H9 (cell line): Measurements from ENCODE around the gene RB1. TPM values are rescaled to one million over a fixed set of nuclear protein-coding genes. Genes with fewer than 3 reads are reported as not detected.

ENCODE experiments used
- DNase-seq: peaks from one replicate; pipeline ENCODE4 v3.0.0-alpha.2; 2017
- H2AFZ ChIP-seq: one replicate; pipeline ENCODE4 v1.6.1; 2013; ENCODE audit warnings: mild to moderate bottlenecking, low read length, control low read depth, moderate library complexity
- H2AK5ac ChIP-seq: 2 replicates; pipeline ENCODE4 v1.6.1; 2013; ENCODE audit warnings: low read length, control low read depth, mixed read lengths; ENCODE audit not compliant: insufficient read length
- H2BK120ac ChIP-seq: one replicate; pipeline ENCODE4 v1.6.1; 2013; ENCODE audit warnings: low read depth, mild to moderate bottlenecking, low read length, control low read depth, inconsistent platforms; ENCODE audit not compliant: poor library complexity, severe bottlenecking
- H2BK12ac ChIP-seq: 2 replicates; pipeline ENCODE4 v1.6.1; 2013; ENCODE audit warnings: low read length, control low read depth, mixed read lengths, low read depth; ENCODE audit not compliant: insufficient read length
- H2BK15ac ChIP-seq: 2 replicates; pipeline ENCODE4 v1.6.1; 2013; ENCODE audit warnings: low read depth, low read length, control low read depth
- H2BK20ac ChIP-seq: one replicate; pipeline ENCODE4 v1.6.1; 2013; ENCODE audit warnings: low read depth, mild to moderate bottlenecking, low read length, control low read depth, inconsistent platforms; ENCODE audit not compliant: poor library complexity, severe bottlenecking
- H2BK5ac ChIP-seq: 2 replicates; pipeline ENCODE4 v1.6.1; 2013; ENCODE audit warnings: low read length, control low read depth, mixed read lengths; ENCODE audit not compliant: insufficient read length
- H3K14ac ChIP-seq: 2 replicates; pipeline ENCODE4 v1.6.1; 2013; ENCODE audit warnings: low read length, control low read depth; ENCODE audit not compliant: insufficient read depth
- H3K18ac ChIP-seq: 2 replicates; pipeline ENCODE4 v1.6.1; 2013; ENCODE audit warnings: low read depth, mild to moderate bottlenecking, mixed read lengths, low read length, control low read depth; ENCODE audit not compliant: insufficient read length
- H3K23ac ChIP-seq: 2 replicates; pipeline ENCODE4 v1.6.1; 2013; ENCODE audit warnings: low read length, control low read depth, mixed read lengths, low read depth; ENCODE audit not compliant: insufficient read length
- H3K23me2 ChIP-seq: 2 replicates; pipeline ENCODE4 v1.6.1; 2013; ENCODE audit warnings: low read depth, mild to moderate bottlenecking, mixed read lengths, low read length, control low read depth; ENCODE audit not compliant: insufficient read length, poor library complexity, severe bottlenecking
- H3K27ac ChIP-seq: 2 replicates; pipeline ENCODE4 v1.5.1; 2013; ENCODE audit warnings: low read length, control low read depth, mixed read lengths, low read depth; ENCODE audit not compliant: insufficient read length
- H3K27me3 ChIP-seq: 2 replicates; pipeline ENCODE4 v1.6.1; 2013; ENCODE audit warnings: low read length, control low read depth, inconsistent platforms; ENCODE audit not compliant: insufficient read depth
- H3K4ac ChIP-seq: 2 replicates; pipeline ENCODE4 v1.6.1; 2013; ENCODE audit warnings: low read depth, mild to moderate bottlenecking, control low read depth, inconsistent platforms, low read length, moderate library complexity
- H3K4me1 ChIP-seq: 2 replicates; pipeline ENCODE4 v1.6.1; 2013; ENCODE audit warnings: low read length, control low read depth, inconsistent platforms; ENCODE audit not compliant: insufficient read depth
- H3K4me2 ChIP-seq: 2 replicates; pipeline ENCODE4 v1.6.1; 2013; ENCODE audit warnings: low read length, control low read depth, mixed read lengths; ENCODE audit not compliant: insufficient read length, insufficient read depth
- H3K56ac ChIP-seq: 2 replicates; pipeline ENCODE4 v1.6.1; 2013; ENCODE audit warnings: low read depth, mild to moderate bottlenecking, mixed read lengths, low read length, control low read depth; ENCODE audit not compliant: insufficient read length
- H3K79me1 ChIP-seq: 2 replicates; pipeline ENCODE4 v1.6.1; 2013; ENCODE audit warnings: low read depth, mild to moderate bottlenecking, moderate library complexity, low read length, control low read depth, inconsistent platforms; ENCODE audit not compliant: insufficient read depth, poor library complexity, severe bottlenecking
- H3K79me2 ChIP-seq: 2 replicates; pipeline ENCODE4 v1.6.1; 2013; ENCODE audit warnings: low read length, control low read depth, inconsistent platforms; ENCODE audit not compliant: insufficient read depth
- H3K9ac ChIP-seq: 2 replicates; pipeline ENCODE4 v1.6.1; 2013; ENCODE audit warnings: low read length, control low read depth, mixed read lengths; ENCODE audit not compliant: insufficient read length; ENCODE audit errors: extremely low read depth
- H3K9me3 ChIP-seq: one replicate; pipeline ENCODE4 v1.6.1; 2013; ENCODE audit warnings: low read depth, low read length, inconsistent platforms; ENCODE audit not compliant: control insufficient read depth
- H3T11ph ChIP-seq: one replicate; pipeline ENCODE4 v1.6.1; 2013; ENCODE audit warnings: mild to moderate bottlenecking, low read length, control low read depth, inconsistent platforms
- H4K20me1 ChIP-seq: one replicate; pipeline ENCODE4 v1.6.1; 2013; ENCODE audit not compliant: control insufficient read depth, insufficient read length, insufficient read depth
- H4K5ac ChIP-seq: 2 replicates; pipeline ENCODE4 v1.6.1; 2013; ENCODE audit warnings: low read depth, mild to moderate bottlenecking, mixed read lengths, low read length, control low read depth; ENCODE audit not compliant: insufficient read length
- H4K8ac ChIP-seq: replicated peaks from 2 replicates; pipeline ENCODE4 v1.6.1; 2013; ENCODE audit warnings: low read length, control low read depth, mixed read lengths, low read depth; ENCODE audit not compliant: insufficient read length
- H4K91ac ChIP-seq: 2 replicates; pipeline ENCODE4 v1.6.1; 2013; ENCODE audit warnings: low read depth, mild to moderate bottlenecking, moderate library complexity, mixed read lengths, low read length, control low read depth; ENCODE audit not compliant: insufficient read length
- H3K27ac Mint-ChIP-seq, 3 experiments: 2 replicates in 2 of 3; 3 replicates in 1 of 3; pipeline ENCODE4 v1.8.0; 2020 to 2021; ENCODE audit warnings: mixed read lengths in 3 of 3, mild to moderate bottlenecking in 1 of 3, moderate library complexity in 1 of 3
- H3K27me3 Mint-ChIP-seq: 2 replicates; pipeline ENCODE4 v1.8.0; 2021; ENCODE audit warnings: low read depth, mild to moderate bottlenecking, moderate library complexity, mixed read lengths
- H3K36me3 Mint-ChIP-seq, 3 experiments: 2 replicates in 2 of 3; 3 replicates in 1 of 3; pipeline ENCODE4 v1.8.0; 2020 to 2021; ENCODE audit warnings: low read depth in 3 of 3, mixed read lengths in 3 of 3; ENCODE audit not compliant: insufficient read depth in 1 of 3
- H3K4me1 Mint-ChIP-seq, 2 experiments: 2 replicates each; pipeline ENCODE4 v1.8.0; 2020; ENCODE audit warnings: mixed read lengths in 2 of 2
- H3K4me3 Mint-ChIP-seq, 2 experiments: 2 replicates in 1 of 2; 3 replicates in 1 of 2; pipeline ENCODE4 v1.8.0; 2020 to 2021; ENCODE audit warnings: mild to moderate bottlenecking in 2 of 2, mixed read lengths in 2 of 2, moderate library complexity in 1 of 2
- H3K9me3 Mint-ChIP-seq, 2 experiments: 2 replicates in 1 of 2; 3 replicates in 1 of 2; pipeline ENCODE4 v1.8.0; 2020; ENCODE audit warnings: mild to moderate bottlenecking in 2 of 2, mixed read lengths in 2 of 2, moderate library complexity in 1 of 2
- WGBS: extraction: QIAGEN DNeasy Blood & Tissue Kit; methylation state at CpG from one replicate; pipeline ENCODE4 v1.1.7; 2013; ENCODE audit warnings: missing lambda C conversion rate, low lambda C conversion rate, mixed read lengths; ENCODE audit not compliant: insufficient read length; ENCODE audit errors: extremely low coverage; 5-methylcytosine and 5-hydroxymethylcytosine counted together
- total RNA-seq: library from RNA; stranded (reverse); gene quantifications from 2 replicates; pipeline ENCODE4 v1.2.1, GENCODE V29; 2021
- TF ChIP-seq, protein P1 (sequence below): fragments of 200-600 bp; sonication (generic); conservative IDR thresholded peaks from 3 replicates; pipeline ENCODE4 v1.8.0; 2021; ENCODE audit warnings: antibody characterized with exemption, mild to moderate bottlenecking

The RB1 gene
- total RNA-seq, 1 experiment from 2014 or later, result 20.5 TPM

DNA sequence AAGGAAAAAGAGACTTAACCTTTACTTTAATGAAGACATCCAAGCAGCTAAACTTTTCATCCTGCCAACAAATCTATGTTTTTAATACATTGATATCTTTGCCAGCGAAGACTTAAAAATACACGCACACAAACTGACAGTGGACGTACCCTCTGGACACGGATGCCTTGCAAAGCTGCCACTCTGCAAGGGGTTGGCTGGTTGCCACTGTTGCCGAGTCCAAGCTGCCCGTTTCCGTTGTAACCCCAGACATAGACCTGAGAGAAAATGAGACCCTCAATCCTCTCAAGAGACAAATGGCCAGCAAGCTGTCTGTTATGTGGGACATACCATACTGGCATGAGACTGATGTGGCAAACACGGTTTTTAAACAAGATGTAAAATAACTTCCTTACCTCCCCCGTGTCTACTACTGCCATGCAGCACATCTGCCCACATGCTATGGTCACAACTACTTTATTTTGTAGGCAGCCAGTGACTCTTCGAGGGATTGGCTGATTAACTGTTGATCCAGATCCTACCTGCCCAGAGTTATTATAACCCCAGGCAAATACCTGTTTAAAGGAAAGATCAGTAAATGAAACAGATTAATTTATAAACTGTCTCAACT, 208.2 kb downstream of the RB1 start:
- Mint-ChIP-seq H3K27me3 (no peaks in the 10 kb centered on the region), H3K9me3 (no peaks in the 10 kb centered on the region), H3K4me1 (peaks cover 0 to 2% of the 10 kb centered on the region in 2 experiments; a peak in 1 of 4 replicates), H3K36me3 (peaks cover 0 to 5% (median 0%) of the 10 kb centered on the region in 3 experiments; a peak in 2 of 7 replicates), H3K27ac (no peak overlapping the region), H3K4me3 (no peak overlapping the region; a peak in 1 of 5 replicates)
- Histone ChIP-seq H3K23ac (no peak overlapping the region), H2BK120ac (no peak overlapping the region), H2BK20ac (no peak overlapping the region), H2BK5ac (no peak overlapping the region), H3K4me2 (no peak overlapping the region), H2BK12ac (no peak overlapping the region), H4K20me1 (no peaks in the 10 kb centered on the region), H3K27ac (no peak overlapping the region), H3K79me2 (no peaks in the 10 kb centered on the region), H3K9me3 (no peaks in the 10 kb centered on the region), H2AK5ac (no peak overlapping the region), H3K27me3 (no peaks in the 10 kb centered on the region), H3K23me2 (no peaks in the 10 kb centered on the region), H4K8ac (no peak overlapping the region), H3K4ac (no peak overlapping the region), H3K14ac (no peak overlapping the region), H4K5ac (no peak overlapping the region), H3K9ac (no peak overlapping the region), H3T11ph (no peak overlapping the region), H3K79me1 (no peaks in the 10 kb centered on the region), H4K91ac (no peak overlapping the region), H2BK15ac (no peak overlapping the region), H3K56ac (no peak overlapping the region), H3K4me1 (no peaks in the 10 kb centered on the region; the same call in 1 of the 2 replicates), H3K18ac (no peak overlapping the region), H2AFZ (no peak overlapping the region)
- TF ChIP-seq, protein P1, sequence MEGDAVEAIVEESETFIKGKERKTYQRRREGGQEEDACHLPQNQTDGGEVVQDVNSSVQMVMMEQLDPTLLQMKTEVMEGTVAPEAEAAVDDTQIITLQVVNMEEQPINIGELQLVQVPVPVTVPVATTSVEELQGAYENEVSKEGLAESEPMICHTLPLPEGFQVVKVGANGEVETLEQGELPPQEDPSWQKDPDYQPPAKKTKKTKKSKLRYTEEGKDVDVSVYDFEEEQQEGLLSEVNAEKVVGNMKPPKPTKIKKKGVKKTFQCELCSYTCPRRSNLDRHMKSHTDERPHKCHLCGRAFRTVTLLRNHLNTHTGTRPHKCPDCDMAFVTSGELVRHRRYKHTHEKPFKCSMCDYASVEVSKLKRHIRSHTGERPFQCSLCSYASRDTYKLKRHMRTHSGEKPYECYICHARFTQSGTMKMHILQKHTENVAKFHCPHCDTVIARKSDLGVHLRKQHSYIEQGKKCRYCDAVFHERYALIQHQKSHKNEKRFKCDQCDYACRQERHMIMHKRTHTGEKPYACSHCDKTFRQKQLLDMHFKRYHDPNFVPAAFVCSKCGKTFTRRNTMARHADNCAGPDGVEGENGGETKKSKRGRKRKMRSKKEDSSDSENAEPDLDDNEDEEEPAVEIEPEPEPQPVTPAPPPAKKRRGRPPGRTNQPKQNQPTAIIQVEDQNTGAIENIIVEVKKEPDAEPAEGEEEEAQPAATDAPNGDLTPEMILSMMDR, result no peak
- DNase-seq, result no peak
- WGBS, result no CpG with 5 or more reads among the region's 10 CpGs
